ENCODE results near the gene MICOS13.

MICOS13 gene

DNA sequence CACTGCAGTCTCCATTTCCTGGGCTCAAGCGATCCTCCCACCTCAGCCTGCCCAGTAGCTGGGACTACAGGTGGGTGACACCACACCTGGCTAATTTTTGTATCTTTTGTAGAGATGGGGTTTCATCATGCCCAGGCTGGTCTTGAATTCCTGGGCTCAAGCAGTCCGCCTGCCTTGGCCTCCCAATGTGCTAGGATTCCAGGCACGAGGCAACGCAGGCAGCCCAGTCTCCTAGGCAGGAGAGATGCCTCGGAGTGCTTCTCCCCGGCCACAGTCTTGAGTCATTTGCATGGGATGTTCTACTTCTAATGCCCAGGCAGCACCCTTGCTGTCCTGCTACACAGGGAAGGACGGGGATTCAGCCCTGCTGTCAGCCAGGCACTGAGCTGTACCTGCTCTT lies 8.7 kb downstream of the MICOS13 start:
- TF ChIP-seq Cebpa-rat (IDR thresholded peaks at IDR 0.05), result no peak

DNA sequence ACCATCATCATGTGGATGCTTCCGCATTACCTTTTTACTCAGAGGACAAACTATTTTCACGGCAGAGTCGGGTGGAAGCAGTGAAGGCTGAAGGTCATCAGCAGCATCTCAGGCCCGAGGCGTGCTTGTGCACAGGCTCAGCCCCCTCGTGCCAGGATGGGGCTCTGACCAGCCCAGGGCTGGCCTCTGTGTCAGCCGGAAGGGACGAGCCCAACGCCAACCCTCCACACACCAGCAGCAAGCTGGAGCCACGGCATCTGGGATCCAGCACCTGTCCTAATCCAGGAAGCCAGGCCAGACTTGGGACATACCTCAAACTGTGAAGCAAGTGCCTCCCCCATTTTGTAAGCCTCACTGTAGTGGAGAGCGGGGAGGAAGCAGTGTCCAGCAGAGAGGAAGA lies 11.1 kb downstream of the MICOS13 start:
- TF ChIP-seq Cebpa-rat (IDR thresholded peaks at IDR 0.05), result no peak
- H3K27me3 ChIP-seq, result no peaks in the 10 kb centered on the region
- no peak overlapping the region for H3K4me3 ChIP-seq
- no peak overlapping the region for H3K9ac ChIP-seq
- H3K4me1 ChIP-seq, result 0 out of 2 replicates have a peak, but pooled peaks cover 9% of the 10 kb centered on the region
- peaks cover 70% of the 10 kb centered on the region for H4K20me1 ChIP-seq
- H3K9me3 ChIP-seq, result no peaks in the 10 kb centered on the region
- no peak overlapping the region for H3K4me2 ChIP-seq
- no peak overlapping the region for H3K27ac ChIP-seq
- H3K36me3 ChIP-seq, result peaks cover 87% of the 10 kb centered on the region

More for the DNA sequence above, 8.7 kb downstream of the MICOS13 start:
- H3K27ac ChIP-seq, result no peak overlapping the region
- 0 out of 2 replicates have a peak, but pooled peaks cover 9% of the 10 kb centered on the region for H3K4me1 ChIP-seq
- H3K9me3 ChIP-seq, result no peaks in the 10 kb centered on the region
- H3K36me3 ChIP-seq, result peaks cover 78% of the 10 kb centered on the region
- no peak overlapping the region for H3K9ac ChIP-seq
- no peak overlapping the region for H3K4me2 ChIP-seq
- peaks cover 46% of the 10 kb centered on the region for H4K20me1 ChIP-seq
- no peaks in the 10 kb centered on the region for H3K27me3 ChIP-seq
- no peak overlapping the region for H3K4me3 ChIP-seq

GRCh38 chr19:5667751-5668271 lies 12.5 kb downstream of the MICOS13 start:
- Histone ChIP-seq H3K9ac (no peak overlapping the region), H3K27ac (no peak overlapping the region)

DNA sequence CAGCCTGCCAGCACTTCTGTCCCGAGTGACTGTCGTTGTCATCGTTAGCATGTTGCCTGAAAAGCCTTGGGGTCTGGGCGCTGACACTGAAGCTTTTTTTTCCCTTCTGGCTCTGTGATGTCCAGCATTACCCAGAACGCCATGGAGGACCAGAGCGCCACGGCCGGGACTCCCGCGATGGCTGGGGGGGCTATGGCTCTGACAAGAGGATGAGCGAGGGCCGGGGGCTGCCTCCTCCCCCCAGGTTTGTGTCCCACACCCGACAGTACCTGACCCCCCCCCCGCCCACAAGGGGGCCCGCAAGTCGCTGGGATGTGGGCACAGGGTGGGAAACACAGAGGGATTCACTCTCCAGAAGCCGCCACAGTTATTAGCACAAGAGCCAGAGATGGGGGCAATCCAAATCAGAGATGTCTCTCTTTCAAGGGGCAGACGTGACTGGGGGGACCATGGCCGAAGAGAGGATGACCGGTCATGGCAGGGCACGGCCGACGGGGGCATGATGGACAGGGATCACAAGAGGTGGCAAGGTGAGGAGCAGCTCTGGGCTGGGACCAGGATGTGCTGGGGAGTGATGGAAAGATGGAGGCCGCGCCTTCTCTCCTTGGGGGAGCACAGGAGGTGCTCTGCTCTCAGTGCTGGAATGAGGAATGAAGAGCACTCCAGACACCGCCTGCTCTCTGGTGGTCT lies 13.2 kb downstream of the MICOS13 start:
- Histone ChIP-seq H3K4me1 (0 out of 2 replicates have a peak, but pooled peaks cover 9% of the 10 kb centered on the region), H3K27me3 (no peaks in the 10 kb centered on the region), H3K4me3 (no peak overlapping the region), H3K27ac (no peak overlapping the region), H3K9ac (no peak overlapping the region), H3K36me3 (peaks cover 98% of the 10 kb centered on the region), H4K20me1 (peaks cover 92% of the 10 kb centered on the region), H3K4me2 (no peak overlapping the region), H3K9me3 (no peaks in the 10 kb centered on the region)
- TF ChIP-seq Cebpa-rat (IDR thresholded peaks at IDR 0.05), result no peak

More at GRCh38 chr19:5667751-5668271, 12.5 kb downstream of the MICOS13 start:
- Histone ChIP-seq H3K9me3 (no peaks in the 10 kb centered on the region), H3K4me2 (no peak overlapping the region), H3K27me3 (no peaks in the 10 kb centered on the region), H3K36me3 (peaks cover 98% of the 10 kb centered on the region), H3K4me3 (no peak overlapping the region), H3K4me1 (0 out of 2 replicates have a peak, but pooled peaks cover 9% of the 10 kb centered on the region), H4K20me1 (peaks cover 84% of the 10 kb centered on the region)
- TF ChIP-seq Cebpa-rat (IDR thresholded peaks at IDR 0.05), result no peak

- no peak overlapping the region for H3K27ac ChIP-seq
- H3K4me2 ChIP-seq, result no peak overlapping the region
- H3K9me3 ChIP-seq, result no peaks in the 10 kb centered on the region
- H3K36me3 ChIP-seq, result peaks cover 98% of the 10 kb centered on the region
- H3K4me3 ChIP-seq, result no peak overlapping the region
- TF ChIP-seq Cebpa-rat (IDR thresholded peaks at IDR 0.05), result no peak
- H3K4me1 ChIP-seq, result 0 out of 2 replicates have a peak, but pooled peaks cover 9% of the 10 kb centered on the region
- H4K20me1 ChIP-seq, result peaks cover 96% of the 10 kb centered on the region
- no peak overlapping the region for H3K9ac ChIP-seq
- no peaks in the 10 kb centered on the region for H3K27me3 ChIP-seq
These were observed 14.4 kb downstream of the MICOS13 start for GRCh38 chr19:5665781-5666513.

- H3K9ac ChIP-seq, result no peak overlapping the region
- H4K20me1 ChIP-seq, result peaks cover 99% of the 10 kb centered on the region
- peaks cover 100% of the 10 kb centered on the region for H3K36me3 ChIP-seq
- no peak overlapping the region for H3K4me2 ChIP-seq
- no peaks in the 10 kb centered on the region for H3K27me3 ChIP-seq
- no peak overlapping the region for H3K4me3 ChIP-seq
- H3K9me3 ChIP-seq, result no peaks in the 10 kb centered on the region
- H3K4me1 ChIP-seq, result no peaks in the 10 kb centered on the region
- TF ChIP-seq Cebpa-rat (IDR thresholded peaks at IDR 0.05), result no peak
- H3K27ac ChIP-seq, result no peak overlapping the region
These were observed 15.8 kb downstream of the MICOS13 start for GRCh38 chr19:5664515-5664914.

GRCh38 chr19:5663904-5664303 lies 16.4 kb downstream of the MICOS13 start:
- Histone ChIP-seq H4K20me1 (peaks cover 97% of the 10 kb centered on the region), H3K4me2 (no peak overlapping the region), H3K9ac (no peak overlapping the region), H3K4me1 (no peaks in the 10 kb centered on the region), H3K27me3 (no peaks in the 10 kb centered on the region), H3K9me3 (no peaks in the 10 kb centered on the region), H3K4me3 (no peak overlapping the region), H3K27ac (no peak overlapping the region), H3K36me3 (peaks cover 100% of the 10 kb centered on the region)
- no peak for TF ChIP-seq Cebpa-rat (IDR thresholded peaks at IDR 0.05)

GRCh38 chr19:5661483-5661882 lies 18.8 kb downstream of the MICOS13 start:
- TF ChIP-seq Cebpa-rat (IDR thresholded peaks at IDR 0.05), result no peak
- Histone ChIP-seq H3K27me3 (no peaks in the 10 kb centered on the region), H3K4me2 (no peak overlapping the region), H3K36me3 (peaks cover 99% of the 10 kb centered on the region), H4K20me1 (peaks cover 92% of the 10 kb centered on the region), H3K27ac (no peak overlapping the region), H3K4me1 (no peaks in the 10 kb centered on the region), H3K9ac (no peak overlapping the region), H3K4me3 (no peak overlapping the region), H3K9me3 (no peaks in the 10 kb centered on the region)

DNA sequence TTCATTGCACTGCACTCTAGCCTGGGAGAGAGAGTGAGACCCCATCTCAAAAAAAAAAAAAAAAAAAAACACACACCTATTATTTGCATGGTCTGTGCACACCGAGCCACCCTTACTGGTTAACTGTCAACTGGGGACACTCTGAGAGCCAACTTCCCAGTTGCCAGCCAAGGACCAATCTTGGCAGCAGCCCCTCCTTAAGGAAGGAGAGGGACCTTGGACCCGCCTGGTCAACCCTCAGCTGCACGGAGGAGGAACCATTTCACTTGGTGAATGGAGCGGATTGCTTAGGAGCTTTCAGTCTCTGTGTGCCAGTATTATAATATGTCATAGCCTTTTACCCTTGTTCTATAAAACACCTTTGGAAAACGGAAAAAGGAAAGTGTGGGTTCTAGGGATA lies 24.9 kb downstream of the MICOS13 start:
- H4K20me1 ChIP-seq, result peaks cover 92% of the 10 kb centered on the region
- H3K4me1 ChIP-seq, result no peaks in the 10 kb centered on the region
- H3K27ac ChIP-seq, result no peak overlapping the region
- no peaks in the 10 kb centered on the region for H3K9me3 ChIP-seq
- no peaks in the 10 kb centered on the region for H3K27me3 ChIP-seq
- H3K4me2 ChIP-seq, result no peak overlapping the region
- H3K36me3 ChIP-seq, result peaks cover 99% of the 10 kb centered on the region
- no peak overlapping the region for H3K9ac ChIP-seq
- H3K4me3 ChIP-seq, result no peak overlapping the region
- TF ChIP-seq Cebpa-rat (IDR thresholded peaks at IDR 0.05), result no peak

GRCh38 chr19:5654931-5655330 lies 25.4 kb downstream of the MICOS13 start:
- no peak overlapping the region for H3K4me3 ChIP-seq
- no peak for TF ChIP-seq Cebpa-rat (IDR thresholded peaks at IDR 0.05)
- H3K27me3 ChIP-seq, result no peaks in the 10 kb centered on the region
- H4K20me1 ChIP-seq, result peaks cover 92% of the 10 kb centered on the region
- no peaks in the 10 kb centered on the region for H3K9me3 ChIP-seq
- no peak overlapping the region for H3K27ac ChIP-seq
- no peak overlapping the region for H3K4me2 ChIP-seq
- no peaks in the 10 kb centered on the region for H3K4me1 ChIP-seq
- H3K9ac ChIP-seq, result no peak overlapping the region
- peaks cover 99% of the 10 kb centered on the region for H3K36me3 ChIP-seq

All from BLaER1 (cell line).